ENCODE measurements around the gene MT1E. TPM values are rescaled to one million over a fixed set of nuclear protein-coding genes. Genes with fewer than 3 reads are reported as not detected.

The MT1E gene
- total and polyA plus RNA-seq, 2 of the 13 experiments (the other 11 are each of a cell fraction or from before 2014, with no cell fraction given): 110 to 1,072 TPM

DNA sequence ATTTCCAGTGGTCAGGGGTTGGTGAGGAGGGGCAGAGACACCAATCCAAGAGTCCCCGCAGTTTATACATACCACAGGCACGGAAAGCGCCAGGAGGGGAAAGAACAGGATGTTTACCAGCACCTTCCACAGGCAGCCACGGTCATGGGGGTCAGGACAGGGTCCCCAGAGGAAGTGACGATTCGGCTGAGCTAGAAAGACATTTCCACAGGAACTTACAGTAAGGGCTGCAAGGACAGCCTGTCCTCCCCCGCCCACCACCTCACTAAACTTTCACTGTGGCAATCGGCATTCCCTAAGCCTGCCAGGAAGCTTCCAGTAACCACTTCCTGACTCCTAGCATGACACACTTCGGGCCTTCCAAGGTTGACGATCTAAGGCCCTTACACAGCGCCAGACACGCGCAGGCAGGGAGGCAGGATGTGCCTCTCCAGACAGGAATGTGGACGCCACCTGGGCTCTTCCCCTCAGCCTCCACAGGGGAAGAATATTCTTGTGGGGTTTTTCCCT is 18.4 kb upstream of the MT1E start (continued):
- TF ChIP-seq, protein P1, sequence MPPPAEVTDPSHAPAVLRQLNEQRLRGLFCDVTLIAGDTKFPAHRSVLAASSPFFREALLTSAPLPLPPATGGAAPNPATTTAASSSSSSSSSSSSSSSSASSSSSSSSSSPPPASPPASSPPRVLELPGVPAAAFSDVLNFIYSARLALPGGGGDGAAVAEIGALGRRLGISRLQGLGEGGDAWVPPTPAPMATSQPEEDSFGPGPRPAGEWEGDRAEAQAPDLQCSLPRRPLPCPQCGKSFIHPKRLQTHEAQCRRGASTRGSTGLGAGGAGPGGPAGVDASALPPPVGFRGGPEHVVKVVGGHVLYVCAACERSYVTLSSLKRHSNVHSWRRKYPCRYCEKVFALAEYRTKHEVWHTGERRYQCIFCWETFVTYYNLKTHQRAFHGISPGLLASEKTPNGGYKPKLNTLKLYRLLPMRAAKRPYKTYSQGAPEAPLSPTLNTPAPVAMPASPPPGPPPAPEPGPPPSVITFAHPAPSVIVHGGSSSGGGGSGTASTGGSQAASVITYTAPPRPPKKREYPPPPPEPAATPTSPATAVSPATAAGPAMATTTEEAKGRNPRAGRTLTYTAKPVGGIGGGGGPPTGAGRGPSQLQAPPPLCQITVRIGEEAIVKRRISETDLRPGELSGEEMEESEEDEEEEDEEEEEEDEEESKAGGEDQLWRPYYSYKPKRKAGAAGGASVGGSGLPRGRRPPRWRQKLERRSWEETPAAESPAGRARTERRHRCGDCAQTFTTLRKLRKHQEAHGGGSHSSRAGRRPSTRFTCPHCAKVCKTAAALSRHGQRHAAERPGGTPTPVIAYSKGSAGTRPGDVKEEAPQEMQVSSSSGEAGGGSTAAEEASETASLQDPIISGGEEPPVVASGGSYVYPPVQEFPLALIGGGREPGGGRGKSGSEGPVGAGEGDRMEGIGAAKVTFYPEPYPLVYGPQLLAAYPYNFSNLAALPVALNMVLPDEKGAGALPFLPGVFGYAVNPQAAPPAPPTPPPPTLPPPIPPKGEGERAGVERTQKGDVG (CRISPR knock-in tag; IDR thresholded peaks at IDR 0.05; ENCODE audit: borderline replicate concordance): peak; percentile 56; the same call in 1 of the 2 replicates
- TF ChIP-seq ZFP37 (CRISPR knock-in tag; IDR thresholded peaks at IDR 0.05; ENCODE audit: borderline replicate concordance): peak; percentile 87; the same call in 1 of the 2 replicates
- peak; percentile 82; the same call in 1 of the 2 replicates for TF ChIP-seq CBX5 (CRISPR knock-in tag; IDR thresholded peaks at IDR 0.05; ENCODE audit: borderline replicate concordance)
- TF ChIP-seq ZNF768 (CRISPR knock-in tag; IDR thresholded peaks at IDR 0.05): peak; percentile 55; the same call in 1 of the 2 replicates
- peak; percentile 89 for TF ChIP-seq ARNT2 (CRISPR knock-in tag; IDR thresholded peaks at IDR 0.05; ENCODE audit: low read depth)
- peak; percentile 33 for TF ChIP-seq HCFC1 (IDR thresholded peaks at IDR 0.05; ENCODE audit: low read depth, low read length)
- TF ChIP-seq AHR (CRISPR knock-in tag; IDR thresholded peaks at IDR 0.05): peak; percentile 95
- TF ChIP-seq KLF11 (CRISPR knock-in tag; IDR thresholded peaks at IDR 0.05): no peak
- peak; percentile 86; the same call in 1 of the 2 replicates for TF ChIP-seq ZSCAN9 (CRISPR knock-in tag; IDR thresholded peaks at IDR 0.05; ENCODE audit: borderline replicate concordance)
- peak; percentile 57 for TF ChIP-seq ZNF12 (CRISPR knock-in tag; IDR thresholded peaks at IDR 0.05)
- peak; percentile 63 for TF ChIP-seq MIER2 (CRISPR knock-in tag; IDR thresholded peaks at IDR 0.05)
- TF ChIP-seq ZNF431 (CRISPR knock-in tag; IDR thresholded peaks at IDR 0.05; ENCODE audit: borderline replicate concordance, low read depth): peak; percentile 98
- peak; percentile 51; the same call in 1 of the 2 replicates for TF ChIP-seq ZMYM2 (CRISPR knock-in tag; IDR thresholded peaks at IDR 0.05)
- no peak for TF ChIP-seq CSRNP1 (CRISPR knock-in tag; IDR thresholded peaks at IDR 0.05)
- TF ChIP-seq, protein P2, sequence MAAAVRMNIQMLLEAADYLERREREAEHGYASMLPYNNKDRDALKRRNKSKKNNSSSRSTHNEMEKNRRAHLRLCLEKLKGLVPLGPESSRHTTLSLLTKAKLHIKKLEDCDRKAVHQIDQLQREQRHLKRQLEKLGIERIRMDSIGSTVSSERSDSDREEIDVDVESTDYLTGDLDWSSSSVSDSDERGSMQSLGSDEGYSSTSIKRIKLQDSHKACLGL (CRISPR knock-in tag; IDR thresholded peaks at IDR 0.05): peak; percentile 47; the same call in 1 of the 2 replicates
- peak; percentile 59; the same call in 1 of the 2 replicates for TF ChIP-seq THYN1 (CRISPR knock-in tag; IDR thresholded peaks at IDR 0.05; ENCODE audit: borderline replicate concordance, low read depth)
- TF ChIP-seq, protein P3, sequence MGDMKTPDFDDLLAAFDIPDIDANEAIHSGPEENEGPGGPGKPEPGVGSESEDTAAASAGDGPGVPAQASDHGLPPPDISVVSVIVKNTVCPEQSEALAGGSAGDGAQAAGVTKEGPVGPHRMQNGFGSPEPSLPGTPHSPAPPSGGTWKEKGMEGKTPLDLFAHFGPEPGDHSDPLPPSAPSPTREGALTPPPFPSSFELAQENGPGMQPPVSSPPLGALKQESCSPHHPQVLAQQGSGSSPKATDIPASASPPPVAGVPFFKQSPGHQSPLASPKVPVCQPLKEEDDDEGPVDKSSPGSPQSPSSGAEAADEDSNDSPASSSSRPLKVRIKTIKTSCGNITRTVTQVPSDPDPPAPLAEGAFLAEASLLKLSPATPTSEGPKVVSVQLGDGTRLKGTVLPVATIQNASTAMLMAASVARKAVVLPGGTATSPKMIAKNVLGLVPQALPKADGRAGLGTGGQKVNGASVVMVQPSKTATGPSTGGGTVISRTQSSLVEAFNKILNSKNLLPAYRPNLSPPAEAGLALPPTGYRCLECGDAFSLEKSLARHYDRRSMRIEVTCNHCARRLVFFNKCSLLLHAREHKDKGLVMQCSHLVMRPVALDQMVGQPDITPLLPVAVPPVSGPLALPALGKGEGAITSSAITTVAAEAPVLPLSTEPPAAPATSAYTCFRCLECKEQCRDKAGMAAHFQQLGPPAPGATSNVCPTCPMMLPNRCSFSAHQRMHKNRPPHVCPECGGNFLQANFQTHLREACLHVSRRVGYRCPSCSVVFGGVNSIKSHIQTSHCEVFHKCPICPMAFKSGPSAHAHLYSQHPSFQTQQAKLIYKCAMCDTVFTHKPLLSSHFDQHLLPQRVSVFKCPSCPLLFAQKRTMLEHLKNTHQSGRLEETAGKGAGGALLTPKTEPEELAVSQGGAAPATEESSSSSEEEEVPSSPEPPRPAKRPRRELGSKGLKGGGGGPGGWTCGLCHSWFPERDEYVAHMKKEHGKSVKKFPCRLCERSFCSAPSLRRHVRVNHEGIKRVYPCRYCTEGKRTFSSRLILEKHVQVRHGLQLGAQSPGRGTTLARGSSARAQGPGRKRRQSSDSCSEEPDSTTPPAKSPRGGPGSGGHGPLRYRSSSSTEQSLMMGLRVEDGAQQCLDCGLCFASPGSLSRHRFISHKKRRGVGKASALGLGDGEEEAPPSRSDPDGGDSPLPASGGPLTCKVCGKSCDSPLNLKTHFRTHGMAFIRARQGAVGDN (CRISPR knock-in tag; IDR thresholded peaks at IDR 0.05): peak; percentile 98
- TF ChIP-seq, protein P4, sequence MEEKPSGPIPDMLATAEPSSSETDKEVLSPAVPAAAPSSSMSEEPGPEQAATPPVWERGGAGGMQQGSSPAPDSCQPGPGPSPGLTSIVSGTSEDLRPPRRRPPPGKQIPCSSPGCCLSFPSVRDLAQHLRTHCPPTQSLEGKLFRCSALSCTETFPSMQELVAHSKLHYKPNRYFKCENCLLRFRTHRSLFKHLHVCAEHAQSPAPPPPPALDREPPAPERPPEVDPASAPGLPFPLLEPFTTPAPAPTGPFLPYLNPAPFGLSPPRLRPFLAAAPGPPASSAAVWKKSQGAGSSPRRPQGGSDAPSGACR (CRISPR knock-in tag; IDR thresholded peaks at IDR 0.05): peak; percentile 75; the same call in 1 of the 2 replicates
- TF ChIP-seq PRPF4 (IDR thresholded peaks at IDR 0.05; ENCODE audit: low read depth, low read length, poor library complexity, severe bottlenecking): no peak
- TF ChIP-seq TCF7 (IDR thresholded peaks at IDR 0.05; ENCODE audit: low read depth): peak; percentile 28; the same call in 1 of the 2 replicates

Measured in HepG2 (cell line).